Measurements from ENCODE around the gene USP13. TPM values are rescaled to one million over a fixed set of nuclear protein-coding genes. Genes with fewer than 3 reads are reported as not detected.
A peak's percentile ranks its signal among the peaks of the same experiment; 100 is the strongest.

USP13 gene
- total RNA-seq, 5 donors from 2014 or later (not counting 1 experiment from before 2014, with no cell fraction given) = 6.2 to 7.9 (median 7.0) TPM

- peaks cover 5 to 15% of the 10 kb centered on the region in 2 experiments for H3K4me1 ChIP-seq (ENCODE audit: control insufficient read depth in 1 of 2, extremely low read depth in 1 of 2, insufficient read depth in 2 of 2, low read length in 2 of 2)
- peak overlapping the region; percentile 91 to 94 (median 93) for H3K4me3 Mint-ChIP-seq
- peak overlapping the region; percentile 70 to 90 for H3K4me3 ChIP-seq (ENCODE audit: control insufficient read depth in 1 of 2, extremely low read depth in 1 of 2, low read length in 1 of 2)
- peak overlapping the region; percentile 86 to 95 for H3K27ac Mint-ChIP-seq
- ChIA-PET POLR2A (no interaction called here), CTCF (interaction anchor here in 1 of 2 donors (1.6 kb wide), 1 partner anchor 49 kb away, joined by 5 read pairs; the partner anchor contains the start of genes MRPL47 and NDUFB5)
- H3K9me3 ChIP-seq = no peaks in the 10 kb centered on the region
- peak overlapping the region; percentile 27 for H3K27ac ChIP-seq (ENCODE audit: low read length)
- WGBS (ENCODE audit: insufficient coverage) = under 1% methylated on average over 77 of the region's 77 CpGs
- ATAC-seq (replicated peaks in 1 of 4) (peak; percentile 72 to 80 (median 75)), DNase-seq (peak; percentile 19 to 73 (median 53))
- peaks cover 30 to 40% (median 31%) of the 10 kb centered on the region in 3 donors for H3K4me1 Mint-ChIP-seq
- peaks cover 8% of the 10 kb centered on the region for H3K36me3 Mint-ChIP-seq
- no peaks in the 10 kb centered on the region for H3K36me3 ChIP-seq (ENCODE audit: control insufficient read depth in 2 of 2, extremely low read depth in 1 of 2, insufficient read depth in 1 of 2, low read length in 1 of 2)
- H3K27me3 Mint-ChIP-seq = no peaks in the 10 kb centered on the region
- no peaks in the 10 kb centered on the region for H3K9me3 Mint-ChIP-seq
- no peaks in the 10 kb centered on the region for H3K27me3 ChIP-seq (replicated peaks in 1 of 2; ENCODE audit: control insufficient read depth in 2 of 2, extremely low read depth in 1 of 2, insufficient read depth in 2 of 2, low read length in 1 of 2)
Measured at GRCh38 chr3:179653096-179653797, 407 bp downstream of the USP13 start.

- no peaks in the 10 kb centered on the region for H3K27me3 ChIP-seq (replicated peaks in 1 of 2; ENCODE audit: control insufficient read depth in 2 of 2, extremely low read depth in 1 of 2, insufficient read depth in 2 of 2, low read length in 1 of 2)
- DNase-seq = no peak
- H3K36me3 ChIP-seq (ENCODE audit: control insufficient read depth in 2 of 2, extremely low read depth in 1 of 2, insufficient read depth in 1 of 2, low read length in 1 of 2) = no peaks in the 10 kb centered on the region
- H3K9me3 Mint-ChIP-seq = no peaks in the 10 kb centered on the region
- no peak overlapping the region for H3K27ac Mint-ChIP-seq
- H3K4me3 ChIP-seq (ENCODE audit: control insufficient read depth in 1 of 2, extremely low read depth in 1 of 2, low read length in 1 of 2) = no peak overlapping the region
- ATAC-seq (replicated peaks in 1 of 4) = no peak
- no CpG with 5 or more reads among the region's 2 CpGs for WGBS (ENCODE audit: insufficient coverage)
- H3K27ac ChIP-seq (ENCODE audit: low read length) = no peak overlapping the region
- peak overlapping the region; percentile 52 to 94 (median 66) for H3K4me3 Mint-ChIP-seq
- POLR2A ChIA-PET = no interaction called here
- H3K27me3 Mint-ChIP-seq = no peaks in the 10 kb centered on the region
- no peaks in the 10 kb centered on the region for H3K9me3 ChIP-seq
- CTCF ChIA-PET = no interaction called here
- peaks cover 5 to 11% of the 10 kb centered on the region in 2 experiments for H3K4me1 ChIP-seq (ENCODE audit: control insufficient read depth in 1 of 2, extremely low read depth in 1 of 2, insufficient read depth in 2 of 2, low read length in 2 of 2)
- peaks cover 34 to 51% (median 35%) of the 10 kb centered on the region in 3 donors for H3K4me1 Mint-ChIP-seq
- H3K36me3 Mint-ChIP-seq = peaks cover 8% of the 10 kb centered on the region
Measured at GRCh38 chr3:179655236-179655635, 2.4 kb downstream of the USP13 start.

- Mint-ChIP-seq H3K36me3 (peaks cover 8% of the 10 kb centered on the region), H3K4me3 (no peak overlapping the region), H3K27me3 (no peaks in the 10 kb centered on the region), H3K9me3 (no peaks in the 10 kb centered on the region), H3K4me1 (peaks cover 27 to 54% (median 27%) of the 10 kb centered on the region in 3 donors), H3K27ac (no peak overlapping the region)
- no peak overlapping the region for H3K4me3 ChIP-seq (ENCODE audit: control insufficient read depth in 1 of 2, extremely low read depth in 1 of 2, low read length in 1 of 2)
- H3K9me3 ChIP-seq = no peaks in the 10 kb centered on the region
- no peaks in the 10 kb centered on the region for H3K27me3 ChIP-seq (replicated peaks in 1 of 2; ENCODE audit: control insufficient read depth in 2 of 2, extremely low read depth in 1 of 2, insufficient read depth in 2 of 2, low read length in 1 of 2)
- POLR2A ChIA-PET = no interaction called here
- H3K36me3 ChIP-seq (ENCODE audit: control insufficient read depth in 2 of 2, extremely low read depth in 1 of 2, insufficient read depth in 1 of 2, low read length in 1 of 2) = no peaks in the 10 kb centered on the region
- ATAC-seq (replicated peaks in 1 of 4) (no peak), DNase-seq (no peak)
- CTCF ChIA-PET = interaction anchor here in 1 of 2 donors (0.6 kb wide), 1 partner anchor 9 kb away, joined by 3 read pairs; no protein-coding TSS in a partner anchor
- H3K27ac ChIP-seq (ENCODE audit: low read length) = no peak overlapping the region
- H3K4me1 ChIP-seq (ENCODE audit: control insufficient read depth in 1 of 2, extremely low read depth in 1 of 2, insufficient read depth in 2 of 2, low read length in 2 of 2) = peaks cover 4 to 10% of the 10 kb centered on the region in 2 experiments
- WGBS (ENCODE audit: insufficient coverage) = 86% methylated on average over 1 of the region's 2 CpGs
Measured at GRCh38 chr3:179658606-179659005, 5.8 kb downstream of the USP13 start.

- CTCF ChIA-PET = interaction anchor here in 1 of 2 donors (1.8 kb wide), 1 partner anchor 11 kb away, joined by 4 read pairs; no protein-coding TSS in a partner anchor
- Histone ChIP-seq H3K36me3 (ENCODE audit: control insufficient read depth in 2 of 2, extremely low read depth in 1 of 2, insufficient read depth in 1 of 2, low read length in 1 of 2) (no peaks in the 10 kb centered on the region), H3K4me1 (ENCODE audit: control insufficient read depth in 1 of 2, extremely low read depth in 1 of 2, insufficient read depth in 2 of 2, low read length in 2 of 2) (no peaks in the 10 kb centered on the region), H3K4me3 (ENCODE audit: control insufficient read depth in 1 of 2, extremely low read depth in 1 of 2, low read length in 1 of 2) (no peak overlapping the region), H3K27ac (ENCODE audit: low read length) (no peak overlapping the region), H3K27me3 (replicated peaks in 1 of 2; ENCODE audit: control insufficient read depth in 2 of 2, extremely low read depth in 1 of 2, insufficient read depth in 2 of 2, low read length in 1 of 2) (no peaks in the 10 kb centered on the region), H3K9me3 (no peaks in the 10 kb centered on the region)
- Mint-ChIP-seq H3K4me3 (no peak overlapping the region), H3K27ac (no peak overlapping the region), H3K9me3 (no peaks in the 10 kb centered on the region), H3K36me3 (peaks cover 7% of the 10 kb centered on the region), H3K4me1 (peaks cover 15 to 50% (median 16%) of the 10 kb centered on the region in 3 donors), H3K27me3 (no peaks in the 10 kb centered on the region)
- DNase-seq = no peak
- WGBS (ENCODE audit: insufficient coverage) = no CpG with 5 or more reads among the region's 3 CpGs
- no peak for ATAC-seq (replicated peaks in 1 of 4)
- POLR2A ChIA-PET = interaction anchor here in 1 of 2 donors (1.0 kb wide), 1 partner anchor 11 kb away, joined by 4 read pairs; no protein-coding TSS in a partner anchor
Measured at GRCh38 chr3:179660872-179661271, 8.0 kb downstream of the USP13 start.

- H3K4me3 ChIP-seq (ENCODE audit: control insufficient read depth in 1 of 2, extremely low read depth in 1 of 2, low read length in 1 of 2) = no peak overlapping the region
- Mint-ChIP-seq H3K36me3 (peaks cover under 1% of the 10 kb centered on the region), H3K4me3 (no peak overlapping the region), H3K27ac (no peak overlapping the region), H3K4me1 (peaks cover 14 to 44% (median 16%) of the 10 kb centered on the region in 3 donors), H3K27me3 (no peaks in the 10 kb centered on the region), H3K9me3 (no peaks in the 10 kb centered on the region)
- H3K36me3 ChIP-seq (ENCODE audit: control insufficient read depth in 2 of 2, extremely low read depth in 1 of 2, insufficient read depth in 1 of 2, low read length in 1 of 2) = no peaks in the 10 kb centered on the region
- no peaks in the 10 kb centered on the region for H3K9me3 ChIP-seq
- ChIA-PET POLR2A (interaction anchor here in 1 of 2 donors (0.5 kb wide), 1 partner anchor 1704 kb away, joined by 6 read pairs; no protein-coding TSS in a partner anchor), CTCF (interaction anchor here (0.6 to 1.8 kb wide), 4 partner anchors 12 to 101 kb away, joined by 4 to 9 read pairs (median 6); no protein-coding TSS in a partner anchor)
- 88% methylated on average over 2 of the region's 4 CpGs for WGBS (ENCODE audit: insufficient coverage)
- no peaks in the 10 kb centered on the region for H3K4me1 ChIP-seq (ENCODE audit: control insufficient read depth in 1 of 2, extremely low read depth in 1 of 2, insufficient read depth in 2 of 2, low read length in 2 of 2)
- H3K27me3 ChIP-seq (replicated peaks in 1 of 2; ENCODE audit: control insufficient read depth in 2 of 2, extremely low read depth in 1 of 2, insufficient read depth in 2 of 2, low read length in 1 of 2) = no peaks in the 10 kb centered on the region
- ATAC-seq (replicated peaks in 1 of 4) (no peak), DNase-seq (no peak)
- H3K27ac ChIP-seq (ENCODE audit: low read length) = no peak overlapping the region
Measured at GRCh38 chr3:179661777-179662176, 8.9 kb downstream of the USP13 start.

GRCh38 chr3:179663093-179663492, 10.3 kb downstream of the USP13 start:
- Mint-ChIP-seq H3K36me3 (no peaks in the 10 kb centered on the region), H3K9me3 (no peaks in the 10 kb centered on the region), H3K27me3 (no peaks in the 10 kb centered on the region), H3K4me3 (no peak overlapping the region), H3K4me1 (peaks cover 14 to 42% (median 17%) of the 10 kb centered on the region in 3 donors), H3K27ac (no peak overlapping the region)
- Histone ChIP-seq H3K27me3 (replicated peaks in 1 of 2; ENCODE audit: control insufficient read depth in 2 of 2, extremely low read depth in 1 of 2, insufficient read depth in 2 of 2, low read length in 1 of 2) (no peaks in the 10 kb centered on the region), H3K27ac (ENCODE audit: low read length) (no peak overlapping the region), H3K4me3 (ENCODE audit: control insufficient read depth in 1 of 2, extremely low read depth in 1 of 2, low read length in 1 of 2) (no peak overlapping the region), H3K4me1 (ENCODE audit: control insufficient read depth in 1 of 2, extremely low read depth in 1 of 2, insufficient read depth in 2 of 2, low read length in 2 of 2) (no peaks in the 10 kb centered on the region), H3K9me3 (no peaks in the 10 kb centered on the region), H3K36me3 (ENCODE audit: control insufficient read depth in 2 of 2, extremely low read depth in 1 of 2, insufficient read depth in 1 of 2, low read length in 1 of 2) (no peaks in the 10 kb centered on the region)
- no peak for ATAC-seq (replicated peaks in 1 of 4)
- WGBS (ENCODE audit: insufficient coverage) = no CpG with 5 or more reads among the region's 1 CpG
- no peak for DNase-seq
- POLR2A ChIA-PET = no interaction called here
- CTCF ChIA-PET = interaction anchor here in 1 of 2 donors (1.8 kb wide), 1 partner anchor 13 kb away, joined by 9 read pairs; no protein-coding TSS in a partner anchor
